GM12872 (cell line): ENCODE data around the gene CEMIP2.

Experiments
- TF ChIP-seq, protein P1 (sequence below): IDR thresholded peaks from 3 replicates; pipeline ENCODE4 v1.5.1; 2011; ENCODE audit warnings: low read depth, mild to moderate bottlenecking, low read length, moderate library complexity; ENCODE audit not compliant: insufficient read depth

The CEMIP2 gene

GRCh38 chr9:71746023-71746757, 22.1 kb downstream of the CEMIP2 start:
- TF ChIP-seq, protein P1, sequence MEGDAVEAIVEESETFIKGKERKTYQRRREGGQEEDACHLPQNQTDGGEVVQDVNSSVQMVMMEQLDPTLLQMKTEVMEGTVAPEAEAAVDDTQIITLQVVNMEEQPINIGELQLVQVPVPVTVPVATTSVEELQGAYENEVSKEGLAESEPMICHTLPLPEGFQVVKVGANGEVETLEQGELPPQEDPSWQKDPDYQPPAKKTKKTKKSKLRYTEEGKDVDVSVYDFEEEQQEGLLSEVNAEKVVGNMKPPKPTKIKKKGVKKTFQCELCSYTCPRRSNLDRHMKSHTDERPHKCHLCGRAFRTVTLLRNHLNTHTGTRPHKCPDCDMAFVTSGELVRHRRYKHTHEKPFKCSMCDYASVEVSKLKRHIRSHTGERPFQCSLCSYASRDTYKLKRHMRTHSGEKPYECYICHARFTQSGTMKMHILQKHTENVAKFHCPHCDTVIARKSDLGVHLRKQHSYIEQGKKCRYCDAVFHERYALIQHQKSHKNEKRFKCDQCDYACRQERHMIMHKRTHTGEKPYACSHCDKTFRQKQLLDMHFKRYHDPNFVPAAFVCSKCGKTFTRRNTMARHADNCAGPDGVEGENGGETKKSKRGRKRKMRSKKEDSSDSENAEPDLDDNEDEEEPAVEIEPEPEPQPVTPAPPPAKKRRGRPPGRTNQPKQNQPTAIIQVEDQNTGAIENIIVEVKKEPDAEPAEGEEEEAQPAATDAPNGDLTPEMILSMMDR: no peak

GRCh38 chr9:71744754-71745521, 23.4 kb downstream of the CEMIP2 start:
- TF ChIP-seq, protein P1: no peak

- TF ChIP-seq, protein P1: no peak
Observed at GRCh38 chr9:71743882-71744281, 24.4 kb downstream of the CEMIP2 start.

DNA sequence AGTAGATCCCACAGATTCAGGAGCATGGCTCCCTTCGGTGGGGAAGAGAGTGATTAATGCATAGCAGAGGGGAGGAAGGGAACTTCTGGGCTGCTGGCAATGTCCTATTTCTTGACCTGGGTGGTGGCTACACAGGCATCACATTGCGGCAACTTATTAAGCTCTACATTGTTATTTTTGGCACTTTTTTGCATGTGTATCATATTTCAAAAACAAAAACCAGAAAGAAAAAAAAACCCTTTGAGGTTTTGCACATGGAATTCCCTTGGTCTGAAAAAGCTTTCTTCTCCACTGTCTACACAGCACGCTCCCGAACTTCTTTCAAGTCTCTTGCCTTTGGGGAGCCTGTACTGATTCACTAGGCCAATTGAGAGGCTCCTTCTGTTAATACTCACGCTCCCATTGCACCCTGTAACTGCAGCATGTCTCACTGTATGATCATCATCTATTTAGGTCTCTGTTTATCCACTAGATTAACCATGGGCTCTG, 25.1 kb downstream of the CEMIP2 start:
- TF ChIP-seq, protein P1: no peak

GRCh38 chr9:71742703-71743102, 25.6 kb downstream of the CEMIP2 start:
- TF ChIP-seq, protein P1: no peak

DNA sequence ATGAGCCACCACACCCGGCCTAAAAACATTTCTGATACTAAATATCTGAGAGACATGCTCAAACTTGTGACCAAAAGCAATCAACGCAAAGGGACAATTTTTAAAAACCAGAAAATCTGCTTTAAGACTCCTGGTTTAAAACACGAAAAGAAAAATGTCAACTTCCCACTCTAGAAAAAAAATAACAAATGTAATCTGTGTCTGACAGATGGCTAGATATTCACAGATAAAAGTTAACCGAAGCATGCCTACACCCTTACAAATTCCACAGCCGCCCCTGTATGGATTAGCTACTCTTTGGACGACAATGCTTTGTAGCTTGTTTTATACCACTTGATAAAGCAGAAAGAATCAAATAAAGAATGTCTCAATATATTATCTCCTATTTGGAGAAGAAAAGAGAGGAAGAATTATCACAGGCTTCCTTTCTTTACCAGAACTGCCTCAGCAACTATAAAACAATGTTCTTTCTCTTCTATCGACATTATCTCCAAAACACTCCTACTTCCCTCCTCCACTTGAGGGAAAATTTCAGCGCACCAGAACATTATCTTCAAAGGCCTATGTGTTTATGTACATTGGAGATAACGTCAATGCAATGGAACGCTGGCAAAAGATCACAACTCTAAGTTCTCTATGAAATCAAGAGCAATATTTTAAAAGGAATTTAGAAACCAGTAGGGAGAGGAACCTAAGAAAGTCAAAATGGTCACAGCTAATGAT, 26.2 kb downstream of the CEMIP2 start:
- TF ChIP-seq, protein P1: no peak

DNA sequence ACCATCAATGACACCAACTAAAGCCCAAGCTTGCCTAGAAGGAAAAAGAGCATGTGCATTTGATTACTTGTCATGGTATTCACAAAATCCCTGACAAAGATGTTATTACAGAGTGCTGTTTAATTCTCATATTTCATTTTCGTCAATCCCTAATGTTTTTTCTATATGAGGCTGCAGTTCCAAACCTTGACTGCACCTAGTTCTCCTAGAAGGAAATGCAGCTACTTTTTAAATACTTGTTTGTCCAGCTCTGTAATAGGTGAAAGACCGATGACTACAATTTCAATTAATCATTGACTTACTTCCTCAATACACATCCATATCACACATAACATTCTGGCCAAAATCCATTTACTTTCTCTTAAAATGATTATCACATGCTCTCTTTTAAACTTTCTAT, 28.1 kb downstream of the CEMIP2 start:
- TF ChIP-seq, protein P1: no peak
